ENCODE data around the gene ACOX3. TPM values are rescaled to one million over a fixed set of nuclear protein-coding genes. Genes with fewer than 3 reads are reported as not detected.

ACOX3 gene
- total RNA-seq, 1 donor from 2014 or later = 30.4 TPM

GRCh38 chr4:8329859-8330761 is 110.4 kb downstream of the ACOX3 start:
- H3K27ac ChIP-seq = no peak overlapping the region
- ATAC-seq (no peak), DNase-seq (peak; percentile 37)
- H3K36me3 ChIP-seq = no peaks in the 10 kb centered on the region
- H3K27me3 ChIP-seq (ENCODE audit: low read depth) = no peaks in the 10 kb centered on the region
- no peak for TF ChIP-seq CTCF (IDR thresholded peaks at IDR 0.05)
- H3K4me1 ChIP-seq = no peaks in the 10 kb centered on the region
- no peak overlapping the region for H3K4me3 ChIP-seq
- no peaks in the 10 kb centered on the region for H3K9me3 ChIP-seq
- intact Hi-C loops (cut with DNase I) = no loop called here

- intact Hi-C loops (cut with DNase I) = no loop called here
- Histone ChIP-seq H3K4me1 (no peaks in the 10 kb centered on the region), H3K4me3 (no peak overlapping the region), H3K27ac (no peak overlapping the region), H3K36me3 (no peaks in the 10 kb centered on the region), H3K9me3 (no peaks in the 10 kb centered on the region), H3K27me3 (ENCODE audit: low read depth) (no peaks in the 10 kb centered on the region)
- no peak for TF ChIP-seq CTCF (IDR thresholded peaks at IDR 0.05)
- DNase-seq (no peak), ATAC-seq (no peak)
Observed at GRCh38 chr4:8329560-8329858, 111.0 kb downstream of the ACOX3 start.

- no peak for TF ChIP-seq CTCF (IDR thresholded peaks at IDR 0.05)
- Histone ChIP-seq H3K27me3 (ENCODE audit: low read depth) (no peaks in the 10 kb centered on the region), H3K9me3 (no peaks in the 10 kb centered on the region), H3K4me3 (no peak overlapping the region), H3K4me1 (no peaks in the 10 kb centered on the region), H3K36me3 (no peaks in the 10 kb centered on the region), H3K27ac (no peak overlapping the region)
- intact Hi-C loops (cut with DNase I) = no loop called here
- DNase-seq = peak; percentile 25
- no peak for ATAC-seq
Observed at GRCh38 chr4:8328866-8329559, 111.5 kb downstream of the ACOX3 start.

- no peak for ATAC-seq
- intact Hi-C loops (cut with DNase I) = no loop called here
- Histone ChIP-seq H3K4me3 (no peak overlapping the region), H3K27me3 (ENCODE audit: low read depth) (no peaks in the 10 kb centered on the region), H3K27ac (no peak overlapping the region), H3K9me3 (no peaks in the 10 kb centered on the region), H3K36me3 (no peaks in the 10 kb centered on the region), H3K4me1 (no peaks in the 10 kb centered on the region)
- no peak for TF ChIP-seq CTCF (IDR thresholded peaks at IDR 0.05)
- DNase-seq = no peak
Observed at GRCh38 chr4:8328456-8328855, 112.1 kb downstream of the ACOX3 start.

GRCh38 chr4:8326206-8326605 is 114.3 kb downstream of the ACOX3 start:
- no peak for TF ChIP-seq CTCF (IDR thresholded peaks at IDR 0.05)
- ATAC-seq (no peak), DNase-seq (peak; percentile 3)
- Histone ChIP-seq H3K4me3 (no peak overlapping the region), H3K9me3 (no peaks in the 10 kb centered on the region), H3K27ac (no peak overlapping the region), H3K4me1 (no peaks in the 10 kb centered on the region), H3K36me3 (no peaks in the 10 kb centered on the region), H3K27me3 (ENCODE audit: low read depth) (no peaks in the 10 kb centered on the region)
- intact Hi-C loops (cut with DNase I) = no loop called here
